HG03354 (cell line): ENCODE results near the gene TRMT61A.

Experiments
- ATAC-seq: cut with Tn5 transposase; IDR thresholded peaks from one replicate; pipeline ENCODE4 v1.9.1; 2021; ENCODE audit warnings: mild to moderate bottlenecking; ENCODE audit not compliant: unreplicated experiment, poor library complexity, severe bottlenecking

TRMT61A gene

GRCh38 chr14:103533137-103533998 lies 4.4 kb downstream of the TRMT61A start:
- no peak for ATAC-seq

GRCh38 chr14:103533999-103534575 lies 5.1 kb downstream of the TRMT61A start:
- ATAC-seq, result no peak

- ATAC-seq, result no peak
Observed at GRCh38 chr14:103534576-103535061, 5.6 kb downstream of the TRMT61A start.

GRCh38 chr14:103535081-103535890 lies 6.3 kb downstream of the TRMT61A start:
- no peak for ATAC-seq

GRCh38 chr14:103535891-103536565 lies 7.0 kb downstream of the TRMT61A start:
- no peak for ATAC-seq

- no peak for ATAC-seq
Observed at GRCh38 chr14:103536693-103537092, 7.7 kb downstream of the TRMT61A start.

GRCh38 chr14:103537175-103537990 lies 8.4 kb downstream of the TRMT61A start:
- no peak for ATAC-seq

- ATAC-seq, result no peak
Observed at GRCh38 chr14:103538291-103539055, 9.5 kb downstream of the TRMT61A start.

GRCh38 chr14:103539056-103539825 lies 10.2 kb downstream of the TRMT61A start:
- ATAC-seq, result no peak

- no peak for ATAC-seq
Observed at GRCh38 chr14:103540821-103541708, 12.1 kb downstream of the TRMT61A start.

- ATAC-seq, result no peak
Observed at GRCh38 chr14:103541709-103542604, 13.0 kb downstream of the TRMT61A start.

- no peak for ATAC-seq
Observed at GRCh38 chr14:103542605-103543088, 13.7 kb downstream of the TRMT61A start.

GRCh38 chr14:103543140-103543539 lies 14.1 kb downstream of the TRMT61A start:
- ATAC-seq, result no peak

- no peak for ATAC-seq
Observed at GRCh38 chr14:103543721-103544387, 14.9 kb downstream of the TRMT61A start.
